ENCODE measurements around the gene CAMK2B.

The CAMK2B gene

DNA sequence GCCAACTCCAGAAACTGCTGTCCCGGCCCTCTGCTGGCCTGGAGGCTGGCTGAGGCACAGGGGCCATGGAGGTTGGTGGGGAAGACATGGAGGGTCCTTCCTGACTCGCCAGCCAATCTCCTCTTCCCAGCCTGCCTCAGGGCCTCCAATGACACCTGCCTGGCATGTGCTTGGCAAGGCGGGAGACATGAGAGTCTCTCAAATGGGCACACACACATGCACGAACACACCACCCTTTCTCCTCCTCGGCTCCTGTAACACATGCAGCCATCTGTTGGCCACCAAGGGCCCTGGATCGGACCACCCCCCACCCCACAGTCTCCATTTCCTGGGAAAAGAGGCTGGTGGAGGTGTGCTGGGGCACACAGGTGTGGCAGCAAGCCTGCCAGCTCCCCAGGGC, 68.2 kb downstream of the CAMK2B start:
- TF ChIP-seq CTCF (conservative IDR thresholded peaks at IDR 0.05; ENCODE audit: low read length) = no peak
- no peak overlapping the region for H3K4me3 ChIP-seq (ENCODE audit: low read length)
- DNase-seq (ENCODE audit: low read depth) = no peak

GRCh38 chr7:44256459-44256858, 68.9 kb downstream of the CAMK2B start:
- DNase-seq (ENCODE audit: low read depth) = no peak
- TF ChIP-seq CTCF (conservative IDR thresholded peaks at IDR 0.05; ENCODE audit: low read length) = no peak

GRCh38 chr7:44251881-44252280, 73.5 kb downstream of the CAMK2B start:
- TF ChIP-seq CTCF (conservative IDR thresholded peaks at IDR 0.05; ENCODE audit: low read length) = no peak

More at GRCh38 chr7:44256459-44256858, 68.9 kb downstream of the CAMK2B start:
- H3K4me3 ChIP-seq (ENCODE audit: low read length) = no peak overlapping the region

GRCh38 chr7:44251269-44251668, 74.1 kb downstream of the CAMK2B start:
- no peak for DNase-seq (ENCODE audit: low read depth)
- TF ChIP-seq CTCF (conservative IDR thresholded peaks at IDR 0.05; ENCODE audit: low read length) = no peak
- no peak overlapping the region for H3K4me3 ChIP-seq (ENCODE audit: low read length)

More at GRCh38 chr7:44251881-44252280, 73.5 kb downstream of the CAMK2B start:
- H3K4me3 ChIP-seq (ENCODE audit: low read length) = no peak overlapping the region
- no peak for DNase-seq (ENCODE audit: low read depth)

DNA sequence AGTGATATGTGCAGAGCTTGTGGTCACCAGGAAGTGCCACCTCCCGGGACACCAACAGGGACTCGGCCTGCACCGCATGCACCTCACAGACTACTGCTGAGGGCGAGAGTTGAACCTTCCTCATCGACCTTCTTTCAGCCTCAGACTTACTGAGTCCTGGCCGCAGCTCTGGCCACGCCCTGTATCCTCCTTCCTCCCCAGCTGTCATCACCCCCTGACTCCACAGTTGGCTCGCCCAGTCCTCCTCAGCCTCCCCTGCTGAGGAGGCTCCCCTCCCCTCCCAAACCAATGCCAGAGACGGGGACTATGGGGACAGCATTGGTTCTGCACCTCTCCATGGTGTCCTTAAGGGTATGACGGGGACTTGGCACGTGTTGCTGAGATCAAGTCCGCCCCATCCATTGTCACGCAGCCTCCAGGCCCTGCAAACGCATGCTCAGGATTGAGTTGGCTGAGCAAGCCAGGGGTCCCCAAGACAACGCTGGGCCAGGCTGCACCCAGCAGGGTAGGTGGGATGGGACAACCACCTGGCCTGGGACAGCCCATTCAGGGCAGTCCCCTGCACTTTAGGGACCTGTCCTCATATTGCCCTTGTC, 75.7 kb downstream of the CAMK2B start:
- no peak for TF ChIP-seq CTCF (conservative IDR thresholded peaks at IDR 0.05; ENCODE audit: low read length)
- no peak for DNase-seq (ENCODE audit: low read depth)
- no peak overlapping the region for H3K4me3 ChIP-seq (ENCODE audit: low read length)

- DNase-seq (ENCODE audit: low read depth) = no peak
- TF ChIP-seq CTCF (conservative IDR thresholded peaks at IDR 0.05; ENCODE audit: low read length) = no peak
- H3K4me3 ChIP-seq (ENCODE audit: low read length) = no peak overlapping the region
Measured at GRCh38 chr7:44247868-44248651, 77.3 kb downstream of the CAMK2B start.
